Measurements from ENCODE around the gene PBXIP1. TPM values are rescaled to one million over a fixed set of nuclear protein-coding genes. Genes with fewer than 3 reads are reported as not detected.

PBXIP1 gene
- total and polyA plus RNA-seq, 4 donors: 3.8 to 42.8 (median 20.5) TPM

DNA sequence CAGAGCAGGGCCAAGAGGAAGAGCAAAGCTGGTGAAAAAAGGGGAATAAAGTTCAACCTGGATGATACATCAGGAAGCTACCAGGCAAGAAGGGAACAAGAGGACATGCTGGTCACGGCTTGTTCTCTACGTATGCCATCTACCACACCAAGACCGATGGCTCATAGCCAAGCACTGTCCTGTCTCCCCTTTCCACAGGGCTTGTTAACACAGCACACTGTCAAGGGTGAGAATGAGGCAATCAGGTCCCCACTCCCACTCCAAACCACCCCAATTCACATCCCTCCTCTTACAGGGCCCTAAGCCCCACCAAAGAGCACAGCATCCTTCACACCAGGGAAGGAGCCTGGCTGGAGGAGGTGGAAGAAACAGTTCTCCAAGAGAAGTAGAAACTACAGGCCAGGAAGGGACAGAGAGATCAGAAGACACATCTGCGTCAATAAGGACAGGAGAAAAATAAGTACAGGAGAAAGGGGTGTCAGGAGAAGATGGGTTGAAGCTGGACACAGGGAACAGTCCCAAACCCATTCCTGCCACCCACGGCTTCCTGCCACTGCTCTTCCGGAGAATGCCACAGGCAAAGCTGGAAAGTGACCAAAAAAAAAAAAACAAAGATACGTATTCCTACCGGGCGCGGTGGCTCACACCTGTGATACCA lies 15.6 kb upstream of the PBXIP1 start:
- Histone ChIP-seq H3K27me3 (ENCODE audit: control insufficient read depth in 4 of 4, insufficient read depth in 4 of 4, low read length in 3 of 4) (no peaks in the 10 kb centered on the region), H3K4me3 (ENCODE audit: low read depth in 1 of 3, low read length in 3 of 3) (peak overlapping the region; percentile 9 to 50 (median 29)), H3K9me3 (ENCODE audit: control insufficient read depth in 4 of 4, low read length in 3 of 4) (no peaks in the 10 kb centered on the region), H3K27ac (ENCODE audit: low read depth in 1 of 2, low read length in 2 of 2) (peak overlapping the region; percentile 89 to 99), H3K4me1 (ENCODE audit: control insufficient read depth in 4 of 4, insufficient read depth in 4 of 4, low read length in 3 of 4) (peaks cover 13 to 44% (median 30%) of the 10 kb centered on the region in 4 donors), H3K9ac (ENCODE audit: low read depth in 1 of 2, low read length in 2 of 2) (peak overlapping the region; percentile 17 to 55), H3K36me3 (ENCODE audit: control insufficient read depth in 4 of 4, insufficient read depth in 3 of 4, low read depth in 1 of 4, low read length in 3 of 4) (peaks cover 4 to 20% (median 14%) of the 10 kb centered on the region in 4 donors)
- TF ChIP-seq FOXA2 (IDR thresholded peaks at IDR 0.05) (no peak), YY1 (IDR thresholded peaks at IDR 0.05) (no peak), ZBTB33 (IDR thresholded peaks at IDR 0.05) (no peak), NR2F2 (IDR thresholded peaks at IDR 0.05) (no peak), SP1 (IDR thresholded peaks at IDR 0.05) (no peak), RAD21 (IDR thresholded peaks at IDR 0.05) (no peak), RXRA (IDR thresholded peaks at IDR 0.05) (no peak), TAF1 (conservative IDR thresholded peaks at IDR 0.05) (no peak), HNF4G (IDR thresholded peaks at IDR 0.05) (no peak)
- TF ChIP-seq, protein P1, sequence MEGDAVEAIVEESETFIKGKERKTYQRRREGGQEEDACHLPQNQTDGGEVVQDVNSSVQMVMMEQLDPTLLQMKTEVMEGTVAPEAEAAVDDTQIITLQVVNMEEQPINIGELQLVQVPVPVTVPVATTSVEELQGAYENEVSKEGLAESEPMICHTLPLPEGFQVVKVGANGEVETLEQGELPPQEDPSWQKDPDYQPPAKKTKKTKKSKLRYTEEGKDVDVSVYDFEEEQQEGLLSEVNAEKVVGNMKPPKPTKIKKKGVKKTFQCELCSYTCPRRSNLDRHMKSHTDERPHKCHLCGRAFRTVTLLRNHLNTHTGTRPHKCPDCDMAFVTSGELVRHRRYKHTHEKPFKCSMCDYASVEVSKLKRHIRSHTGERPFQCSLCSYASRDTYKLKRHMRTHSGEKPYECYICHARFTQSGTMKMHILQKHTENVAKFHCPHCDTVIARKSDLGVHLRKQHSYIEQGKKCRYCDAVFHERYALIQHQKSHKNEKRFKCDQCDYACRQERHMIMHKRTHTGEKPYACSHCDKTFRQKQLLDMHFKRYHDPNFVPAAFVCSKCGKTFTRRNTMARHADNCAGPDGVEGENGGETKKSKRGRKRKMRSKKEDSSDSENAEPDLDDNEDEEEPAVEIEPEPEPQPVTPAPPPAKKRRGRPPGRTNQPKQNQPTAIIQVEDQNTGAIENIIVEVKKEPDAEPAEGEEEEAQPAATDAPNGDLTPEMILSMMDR (IDR thresholded peaks at IDR 0.05; ENCODE audit: low read depth, low read length, missing input control): no peak
- TF ChIP-seq, protein P2, sequence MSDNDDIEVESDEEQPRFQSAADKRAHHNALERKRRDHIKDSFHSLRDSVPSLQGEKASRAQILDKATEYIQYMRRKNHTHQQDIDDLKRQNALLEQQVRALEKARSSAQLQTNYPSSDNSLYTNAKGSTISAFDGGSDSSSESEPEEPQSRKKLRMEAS (IDR thresholded peaks at IDR 0.05): no peak
- 27% methylated on average over 10 of the region's 10 CpGs for WGBS
- DNase-seq (ENCODE audit: low spot score): no peak

GRCh38 chr1:154970631-154971340 lies 14.9 kb upstream of the PBXIP1 start, which contains the start of gene SHC1:
SHC1 (minus strand) TSS chr1:154970747; CDS start chr1:154970526, 221 bp downstream.
- H3K36me3 ChIP-seq (ENCODE audit: control insufficient read depth in 4 of 4, insufficient read depth in 3 of 4, low read depth in 1 of 4, low read length in 3 of 4): peaks cover 4 to 27% (median 21%) of the 10 kb centered on the region in 4 donors
- peak within 1 kb of the TSS; percentile 29 to 50 (median 37) for H3K4me3 ChIP-seq (ENCODE audit: low read depth in 1 of 3, low read length in 3 of 3)
- H3K9me3 ChIP-seq (ENCODE audit: control insufficient read depth in 4 of 4, low read length in 3 of 4): no peaks in the 10 kb centered on the region
- peak within 1 kb of the TSS; percentile 89 to 99 for H3K27ac ChIP-seq (ENCODE audit: low read depth in 1 of 2, low read length in 2 of 2)
- no peaks in the 10 kb centered on the region for H3K27me3 ChIP-seq (ENCODE audit: control insufficient read depth in 4 of 4, insufficient read depth in 4 of 4, low read length in 3 of 4)
- peak; percentile 90 for DNase-seq (ENCODE audit: low spot score)
- 37% methylated on average over 15 of the region's 15 CpGs for WGBS
- TF ChIP-seq NR2F2 (IDR thresholded peaks at IDR 0.05): peak; percentile 94
- TF ChIP-seq, protein P1 (IDR thresholded peaks at IDR 0.05; ENCODE audit: low read depth, low read length, missing input control): no peak
- TF ChIP-seq YY1 (IDR thresholded peaks at IDR 0.05): peak; percentile 48
- peak; percentile 41 for TF ChIP-seq SP1 (IDR thresholded peaks at IDR 0.05)
- TF ChIP-seq EGR1 (IDR thresholded peaks at IDR 0.05; ENCODE audit: low read depth in 2 of 2): no peak
- peak in 1 of 2 donors; percentile 23 for TF ChIP-seq HNF4A (conservative IDR thresholded peaks at IDR 0.05)
- peak in 1 of 2 donors; percentile 54 for TF ChIP-seq RAD21 (IDR thresholded peaks at IDR 0.05)
- TF ChIP-seq, protein P2 (IDR thresholded peaks at IDR 0.05): no peak
- TF ChIP-seq ZBTB33 (IDR thresholded peaks at IDR 0.05): no peak
- TF ChIP-seq JUND (IDR thresholded peaks at IDR 0.05): peak in 1 of 2 donors; percentile 71
- peak in 1 of 2 donors; percentile 61 for TF ChIP-seq GABPA (IDR thresholded peaks at IDR 0.05 in 1 of 2, conservative IDR thresholded peaks at IDR 0.05 in 1 of 2)
- TF ChIP-seq, protein P3, sequence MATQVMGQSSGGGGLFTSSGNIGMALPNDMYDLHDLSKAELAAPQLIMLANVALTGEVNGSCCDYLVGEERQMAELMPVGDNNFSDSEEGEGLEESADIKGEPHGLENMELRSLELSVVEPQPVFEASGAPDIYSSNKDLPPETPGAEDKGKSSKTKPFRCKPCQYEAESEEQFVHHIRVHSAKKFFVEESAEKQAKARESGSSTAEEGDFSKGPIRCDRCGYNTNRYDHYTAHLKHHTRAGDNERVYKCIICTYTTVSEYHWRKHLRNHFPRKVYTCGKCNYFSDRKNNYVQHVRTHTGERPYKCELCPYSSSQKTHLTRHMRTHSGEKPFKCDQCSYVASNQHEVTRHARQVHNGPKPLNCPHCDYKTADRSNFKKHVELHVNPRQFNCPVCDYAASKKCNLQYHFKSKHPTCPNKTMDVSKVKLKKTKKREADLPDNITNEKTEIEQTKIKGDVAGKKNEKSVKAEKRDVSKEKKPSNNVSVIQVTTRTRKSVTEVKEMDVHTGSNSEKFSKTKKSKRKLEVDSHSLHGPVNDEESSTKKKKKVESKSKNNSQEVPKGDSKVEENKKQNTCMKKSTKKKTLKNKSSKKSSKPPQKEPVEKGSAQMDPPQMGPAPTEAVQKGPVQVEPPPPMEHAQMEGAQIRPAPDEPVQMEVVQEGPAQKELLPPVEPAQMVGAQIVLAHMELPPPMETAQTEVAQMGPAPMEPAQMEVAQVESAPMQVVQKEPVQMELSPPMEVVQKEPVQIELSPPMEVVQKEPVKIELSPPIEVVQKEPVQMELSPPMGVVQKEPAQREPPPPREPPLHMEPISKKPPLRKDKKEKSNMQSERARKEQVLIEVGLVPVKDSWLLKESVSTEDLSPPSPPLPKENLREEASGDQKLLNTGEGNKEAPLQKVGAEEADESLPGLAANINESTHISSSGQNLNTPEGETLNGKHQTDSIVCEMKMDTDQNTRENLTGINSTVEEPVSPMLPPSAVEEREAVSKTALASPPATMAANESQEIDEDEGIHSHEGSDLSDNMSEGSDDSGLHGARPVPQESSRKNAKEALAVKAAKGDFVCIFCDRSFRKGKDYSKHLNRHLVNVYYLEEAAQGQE (IDR thresholded peaks at IDR 0.05): peak; percentile 48
- peak; percentile 22 for TF ChIP-seq TAF1 (conservative IDR thresholded peaks at IDR 0.05)
- no peak for TF ChIP-seq FOXA2 (IDR thresholded peaks at IDR 0.05)
- TF ChIP-seq RXRA (IDR thresholded peaks at IDR 0.05): peak in 1 of 2 donors; percentile 17
- H3K9ac ChIP-seq (ENCODE audit: low read depth in 1 of 2, low read length in 2 of 2): peak within 1 kb of the TSS; percentile 30 to 55
- H3K4me1 ChIP-seq (ENCODE audit: control insufficient read depth in 4 of 4, insufficient read depth in 4 of 4, low read length in 3 of 4): peaks cover 13 to 41% (median 25%) of the 10 kb centered on the region in 4 donors

Measured in liver (tissue), 9 donors.